HEK293 (cell line): ENCODE data around the gene ANKZF1.
A peak's percentile ranks its signal among the peaks of the same experiment; 100 is the strongest.
"Not testable (repeated sequence)": the region's sequence is repeated elsewhere in the genome, so short reads cannot be mapped to it uniquely, and the experiment has no call there.

ENCODE experiments used
- CTCF ChIA-PET: fragments of 350-600 bp; formaldehyde crosslinking; extraction: SDS; loops from one replicate; lab custom pipeline; 2021; ENCODE audit warnings: antibody characterized with exemption; lab: Yijun Ruan, JAX
- POLR2A ChIA-PET: fragments of 300-600 bp; formaldehyde crosslinking; extraction: SDS; loops from one replicate; lab custom pipeline; 2020; ENCODE audit warnings: antibody characterized with exemption, inconsistent platforms; lab: Yijun Ruan, JAX
- H3K27ac ChIP-seq: fragments of 200-500 bp; sonication (Bioruptor generic); 2 replicates; pipeline ENCODE4 v1.5.1; 2014; ENCODE audit warnings: low read depth, low read length, control low read depth, inconsistent platforms; ENCODE audit errors: extremely low read depth
- H3K36me3 ChIP-seq, 2 experiments: fragments of 200-500 bp in 1 of 2; sonication (Bioruptor generic) in 1 of 2; 1 replicate in 1 of 2; 2 replicates in 1 of 2; pipeline ENCODE4 v1.5.1; 2014 to 2017; ENCODE audit warnings: inconsistent platforms in 2 of 2, low read length in 2 of 2; ENCODE audit not compliant: control insufficient read depth in 2 of 2, insufficient read depth in 1 of 2
- H3K4me1 ChIP-seq: fragments of 200-500 bp; sonication (Bioruptor generic); 2 replicates; pipeline ENCODE4 v1.5.1; 2014; ENCODE audit warnings: mild to moderate bottlenecking, low read length, inconsistent platforms; ENCODE audit not compliant: control insufficient read depth, insufficient read depth
- H3K4me3 ChIP-seq: 2 replicates; pipeline ENCODE4 v1.5.1; 2011; ENCODE audit warnings: low read depth, mild to moderate bottlenecking, control low read depth, low read length, moderate library complexity
- H3K9me3 ChIP-seq: fragments of 200-500 bp; sonication (Bioruptor generic); 2 replicates; pipeline ENCODE4 v1.5.1; 2014; ENCODE audit warnings: low read depth, low read length, inconsistent platforms; ENCODE audit not compliant: control insufficient read depth, insufficient read depth
- PRDM1 ChIP-seq: fragments of 450-650 bp; formaldehyde crosslinking; IDR thresholded peaks from 2 replicates; pipeline ENCODE4; 2016; ENCODE audit warnings: missing biosample characterization, missing genetic modification characterization
- ZBTB17 ChIP-seq: fragments of 450-650 bp; formaldehyde crosslinking; IDR thresholded peaks from 2 replicates; pipeline ENCODE4 v1.5.1; 2016; ENCODE audit warnings: missing biosample characterization, missing genetic modification characterization
- ZBTB20 ChIP-seq: fragments of 450-650 bp; formaldehyde crosslinking; IDR thresholded peaks from 2 replicates; pipeline ENCODE4 v1.5.1; 2016; ENCODE audit warnings: missing biosample characterization, missing genetic modification characterization
- ZBTB21 ChIP-seq: fragments of 450-650 bp; formaldehyde crosslinking; IDR thresholded peaks from 2 replicates; pipeline ENCODE4 v1.5.1; 2017; ENCODE audit warnings: missing biosample characterization, missing genetic modification characterization
- ZIC2 ChIP-seq: fragments of 450-650 bp; formaldehyde crosslinking; IDR thresholded peaks from 2 replicates; pipeline ENCODE4 v1.5.1; 2016; ENCODE audit warnings: missing biosample characterization, missing genetic modification characterization
- ZNF114 ChIP-seq: fragments of 450-650 bp; formaldehyde crosslinking; IDR thresholded peaks from 2 replicates; pipeline ENCODE4 v1.5.0; 2017; ENCODE audit warnings: missing biosample characterization, missing genetic modification characterization
- ZNF266 ChIP-seq: fragments of 450-650 bp; formaldehyde crosslinking; IDR thresholded peaks from 2 replicates; pipeline ENCODE4 v1.5.1; 2016; ENCODE audit warnings: missing biosample characterization, missing genetic modification characterization, low read depth
- ZNF335 ChIP-seq: fragments of 450-650 bp; formaldehyde crosslinking; conservative IDR thresholded peaks from 2 replicates; pipeline ENCODE4 v1.5.1; 2016; ENCODE audit warnings: missing biosample characterization, missing genetic modification characterization
- ZNF341 ChIP-seq: fragments of 450-650 bp; formaldehyde crosslinking; IDR thresholded peaks from 2 replicates; pipeline ENCODE4; 2016; ENCODE audit warnings: low read depth, missing biosample characterization, missing genetic modification characterization
- ZNF394 ChIP-seq: fragments of 450-650 bp; formaldehyde crosslinking; IDR thresholded peaks from 2 replicates; pipeline ENCODE4 v1.5.1; 2016; ENCODE audit warnings: missing biosample characterization, missing genetic modification characterization, mild to moderate bottlenecking, moderate library complexity, borderline replicate concordance
- ZNF510 ChIP-seq: fragments of 450-650 bp; formaldehyde crosslinking; IDR thresholded peaks from 2 replicates; pipeline ENCODE4 v1.5.1; 2018; ENCODE audit warnings: mild to moderate bottlenecking, missing genetic modification characterization, missing biosample characterization; ENCODE audit not compliant: insufficient replicate concordance
- ZNF610 ChIP-seq: fragments of 450-650 bp; formaldehyde crosslinking; IDR thresholded peaks from 2 replicates; pipeline ENCODE4 v1.5.1; 2016; ENCODE audit warnings: missing biosample characterization, missing genetic modification characterization, borderline replicate concordance
- ZNF621 ChIP-seq: fragments of 450-650 bp; formaldehyde crosslinking; IDR thresholded peaks from 2 replicates; pipeline ENCODE4 v1.5.1; 2017; ENCODE audit warnings: missing biosample characterization, missing genetic modification characterization
- ZNF623 ChIP-seq: fragments of 450-650 bp; formaldehyde crosslinking; IDR thresholded peaks from 2 replicates; pipeline ENCODE4 v1.5.1; 2016; ENCODE audit warnings: missing biosample characterization, missing genetic modification characterization
- ZNF747 ChIP-seq: fragments of 450-650 bp; formaldehyde crosslinking; IDR thresholded peaks from 2 replicates; pipeline ENCODE4 v1.5.1; 2016; ENCODE audit warnings: missing biosample characterization, missing genetic modification characterization
- TF ChIP-seq, protein P1 (sequence below): fragments of 450-650 bp; IDR thresholded peaks from 2 replicates; pipeline ENCODE4 v1.5.1; 2018; ENCODE audit warnings: missing biosample characterization, missing genetic modification characterization
- TF ChIP-seq, protein P2 (sequence below): fragments of 450-650 bp; formaldehyde crosslinking; IDR thresholded peaks from 2 replicates; pipeline ENCODE4; 2016; ENCODE audit warnings: missing biosample characterization, missing genetic modification characterization
- TF ChIP-seq, protein P3 (sequence below): fragments of 450-650 bp; formaldehyde crosslinking; IDR thresholded peaks from 2 replicates; pipeline ENCODE4 v1.5.1; 2017; ENCODE audit warnings: missing biosample characterization, missing genetic modification characterization
- TF ChIP-seq, protein P4 (sequence below): fragments of 450-650 bp; formaldehyde crosslinking; conservative IDR thresholded peaks from 2 replicates; pipeline ENCODE4 v1.5.1; 2016; ENCODE audit warnings: low read depth, missing biosample characterization, missing genetic modification characterization
- TF ChIP-seq, protein P5 (sequence below): fragments of 450-650 bp; formaldehyde crosslinking; IDR thresholded peaks from 2 replicates; pipeline ENCODE4 v1.5.1; 2016; ENCODE audit warnings: missing biosample characterization, missing genetic modification characterization

ANKZF1 gene

DNA sequence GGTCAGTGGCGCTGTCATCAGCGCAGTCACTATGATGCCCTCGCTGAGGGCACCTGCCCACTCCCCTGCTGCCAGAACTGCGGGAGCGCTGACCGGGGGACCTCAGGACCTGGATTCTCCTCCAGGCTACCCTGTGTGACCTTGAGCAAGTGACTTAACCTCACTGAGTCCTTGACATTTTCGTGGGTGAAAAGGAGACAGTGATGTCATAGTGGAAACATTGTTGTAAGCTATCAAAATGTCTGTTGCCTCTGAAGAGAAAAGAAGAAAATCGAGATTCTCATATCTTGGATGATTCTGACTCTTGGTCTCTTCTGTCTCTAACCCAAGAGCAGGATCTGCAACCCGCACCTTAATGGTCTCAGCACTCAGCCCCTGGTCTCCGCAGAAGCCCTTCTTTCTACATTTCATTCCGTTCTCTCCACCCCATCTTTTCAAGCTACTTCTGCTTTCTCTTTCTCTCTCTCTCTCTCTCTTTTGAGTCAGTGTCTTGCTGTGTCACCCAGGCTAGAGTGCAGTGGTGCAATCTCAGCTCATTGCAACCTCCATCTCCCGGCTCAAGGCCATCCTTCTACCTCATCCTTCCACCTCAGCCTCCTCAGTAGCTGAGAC, 25.1 kb downstream of the ANKZF1 start (continued):
- no peak for TF ChIP-seq ZNF610 (tag by site-specific recombination)
- TF ChIP-seq ZNF341 (tag by site-specific recombination): no peak
- TF ChIP-seq ZNF747: no peak
- TF ChIP-seq, protein P1, sequence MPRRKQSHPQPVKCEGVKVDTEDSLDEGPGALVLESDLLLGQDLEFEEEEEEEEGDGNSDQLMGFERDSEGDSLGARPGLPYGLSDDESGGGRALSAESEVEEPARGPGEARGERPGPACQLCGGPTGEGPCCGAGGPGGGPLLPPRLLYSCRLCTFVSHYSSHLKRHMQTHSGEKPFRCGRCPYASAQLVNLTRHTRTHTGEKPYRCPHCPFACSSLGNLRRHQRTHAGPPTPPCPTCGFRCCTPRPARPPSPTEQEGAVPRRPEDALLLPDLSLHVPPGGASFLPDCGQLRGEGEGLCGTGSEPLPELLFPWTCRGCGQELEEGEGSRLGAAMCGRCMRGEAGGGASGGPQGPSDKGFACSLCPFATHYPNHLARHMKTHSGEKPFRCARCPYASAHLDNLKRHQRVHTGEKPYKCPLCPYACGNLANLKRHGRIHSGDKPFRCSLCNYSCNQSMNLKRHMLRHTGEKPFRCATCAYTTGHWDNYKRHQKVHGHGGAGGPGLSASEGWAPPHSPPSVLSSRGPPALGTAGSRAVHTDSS (tag by site-specific recombination): no peak
- no peak for TF ChIP-seq ZNF621 (tag by site-specific recombination)
- peak; percentile 43; the same call in 1 of the 2 replicates for TF ChIP-seq ZBTB17 (tag by site-specific recombination)
- TF ChIP-seq, protein P2, sequence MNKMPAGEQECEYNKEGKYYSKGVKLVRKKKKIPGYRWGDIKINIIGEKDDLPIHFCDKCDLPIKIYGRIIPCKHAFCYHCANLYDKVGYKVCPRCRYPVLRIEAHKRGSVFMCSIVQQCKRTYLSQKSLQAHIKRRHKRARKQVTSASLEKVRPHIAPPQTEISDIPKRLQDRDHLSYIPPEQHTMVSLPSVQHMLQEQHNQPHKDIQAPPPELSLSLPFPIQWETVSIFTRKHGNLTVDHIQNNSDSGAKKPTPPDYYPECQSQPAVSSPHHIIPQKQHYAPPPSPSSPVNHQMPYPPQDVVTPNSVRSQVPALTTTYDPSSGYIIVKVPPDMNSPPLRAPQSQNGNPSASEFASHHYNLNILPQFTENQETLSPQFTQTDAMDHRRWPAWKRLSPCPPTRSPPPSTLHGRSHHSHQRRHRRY: no peak
- TF ChIP-seq ZNF510 (tag by site-specific recombination): no peak
- TF ChIP-seq, protein P3, sequence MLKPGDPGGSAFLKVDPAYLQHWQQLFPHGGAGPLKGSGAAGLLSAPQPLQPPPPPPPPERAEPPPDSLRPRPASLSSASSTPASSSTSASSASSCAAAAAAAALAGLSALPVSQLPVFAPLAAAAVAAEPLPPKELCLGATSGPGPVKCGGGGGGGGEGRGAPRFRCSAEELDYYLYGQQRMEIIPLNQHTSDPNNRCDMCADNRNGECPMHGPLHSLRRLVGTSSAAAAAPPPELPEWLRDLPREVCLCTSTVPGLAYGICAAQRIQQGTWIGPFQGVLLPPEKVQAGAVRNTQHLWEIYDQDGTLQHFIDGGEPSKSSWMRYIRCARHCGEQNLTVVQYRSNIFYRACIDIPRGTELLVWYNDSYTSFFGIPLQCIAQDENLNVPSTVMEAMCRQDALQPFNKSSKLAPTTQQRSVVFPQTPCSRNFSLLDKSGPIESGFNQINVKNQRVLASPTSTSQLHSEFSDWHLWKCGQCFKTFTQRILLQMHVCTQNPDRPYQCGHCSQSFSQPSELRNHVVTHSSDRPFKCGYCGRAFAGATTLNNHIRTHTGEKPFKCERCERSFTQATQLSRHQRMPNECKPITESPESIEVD (tag by site-specific recombination): no peak
- TF ChIP-seq ZBTB21 (tag by site-specific recombination): 0 out of 2 replicates have a peak, but pooled peaks have one; percentile 29
- TF ChIP-seq ZBTB20 (tag by site-specific recombination): 0 out of 2 replicates have a peak, but pooled peaks have one; percentile 1
- TF ChIP-seq ZIC2 (tag by site-specific recombination): peak; percentile 80; the same call in 1 of the 2 replicates
- no peak for TF ChIP-seq ZNF114 (tag by site-specific recombination)
- no peak for TF ChIP-seq ZNF335 (tag by site-specific recombination)
- TF ChIP-seq PRDM1 (tag by site-specific recombination): peak; percentile 86
- TF ChIP-seq ZNF623 (tag by site-specific recombination): no peak

DNA sequence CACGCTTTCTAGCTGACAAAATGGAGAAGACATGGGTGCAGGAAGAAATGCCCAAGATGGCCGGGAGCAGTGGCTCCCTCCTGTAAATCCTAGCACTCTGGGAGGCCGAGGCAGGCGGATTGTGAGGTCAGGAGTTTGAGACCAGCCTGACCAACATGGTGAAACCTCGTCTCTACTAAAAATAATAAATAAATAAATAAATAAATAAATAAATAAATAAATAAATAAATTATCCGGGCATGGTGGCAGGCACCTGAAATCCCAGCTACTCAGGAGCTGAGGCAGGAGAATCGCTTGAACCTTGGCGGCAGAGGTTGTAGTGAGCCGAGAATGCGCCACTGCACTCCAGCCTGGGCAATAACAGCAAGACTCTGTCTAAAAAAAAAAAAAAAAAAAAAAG, 29.3 kb downstream of the ANKZF1 start:
- POLR2A ChIA-PET: interaction anchor here (0.7 kb wide), 1 partner anchor 17 kb away, joined by 3 read pairs; no protein-coding TSS in a partner anchor
- H3K4me1 ChIP-seq, H3K27ac ChIP-seq, H3K4me3 ChIP-seq, H3K9me3 ChIP-seq, H3K36me3 ChIP-seq: not testable (repeated sequence)
- CTCF ChIA-PET: interaction anchor here (0.6 to 1.6 kb wide), 6 partner anchors 18 to 1003 kb away, joined by 3 to 12 read pairs (median 3); no protein-coding TSS in a partner anchor
- TF ChIP-seq ZNF266 (tag by site-specific recombination) (0 out of 2 replicates have a peak, but pooled peaks have one; percentile 18), ZNF394 (tag by site-specific recombination) (peak; percentile 84; the same call in 1 of the 2 replicates)
- TF ChIP-seq, protein P4, sequence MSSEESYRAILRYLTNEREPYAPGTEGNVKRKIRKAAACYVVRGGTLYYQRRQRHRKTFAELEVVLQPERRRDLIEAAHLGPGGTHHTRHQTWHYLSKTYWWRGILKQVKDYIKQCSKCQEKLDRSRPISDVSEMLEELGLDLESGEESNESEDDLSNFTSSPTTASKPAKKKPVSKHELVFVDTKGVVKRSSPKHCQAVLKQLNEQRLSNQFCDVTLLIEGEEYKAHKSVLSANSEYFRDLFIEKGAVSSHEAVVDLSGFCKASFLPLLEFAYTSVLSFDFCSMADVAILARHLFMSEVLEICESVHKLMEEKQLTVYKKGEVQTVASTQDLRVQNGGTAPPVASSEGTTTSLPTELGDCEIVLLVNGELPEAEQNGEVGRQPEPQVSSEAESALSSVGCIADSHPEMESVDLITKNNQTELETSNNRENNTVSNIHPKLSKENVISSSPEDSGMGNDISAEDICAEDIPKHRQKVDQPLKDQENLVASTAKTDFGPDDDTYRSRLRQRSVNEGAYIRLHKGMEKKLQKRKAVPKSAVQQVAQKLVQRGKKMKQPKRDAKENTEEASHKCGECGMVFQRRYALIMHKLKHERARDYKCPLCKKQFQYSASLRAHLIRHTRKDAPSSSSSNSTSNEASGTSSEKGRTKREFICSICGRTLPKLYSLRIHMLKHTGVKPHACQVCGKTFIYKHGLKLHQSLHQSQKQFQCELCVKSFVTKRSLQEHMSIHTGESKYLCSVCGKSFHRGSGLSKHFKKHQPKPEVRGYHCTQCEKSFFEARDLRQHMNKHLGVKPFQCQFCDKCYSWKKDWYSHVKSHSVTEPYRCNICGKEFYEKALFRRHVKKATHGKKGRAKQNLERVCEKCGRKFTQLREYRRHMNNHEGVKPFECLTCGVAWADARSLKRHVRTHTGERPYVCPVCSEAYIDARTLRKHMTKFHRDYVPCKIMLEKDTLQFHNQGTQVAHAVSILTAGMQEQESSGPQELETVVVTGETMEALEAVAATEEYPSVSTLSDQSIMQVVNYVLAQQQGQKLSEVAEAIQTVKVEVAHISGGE (tag by site-specific recombination): peak; percentile 63
- TF ChIP-seq, protein P5, sequence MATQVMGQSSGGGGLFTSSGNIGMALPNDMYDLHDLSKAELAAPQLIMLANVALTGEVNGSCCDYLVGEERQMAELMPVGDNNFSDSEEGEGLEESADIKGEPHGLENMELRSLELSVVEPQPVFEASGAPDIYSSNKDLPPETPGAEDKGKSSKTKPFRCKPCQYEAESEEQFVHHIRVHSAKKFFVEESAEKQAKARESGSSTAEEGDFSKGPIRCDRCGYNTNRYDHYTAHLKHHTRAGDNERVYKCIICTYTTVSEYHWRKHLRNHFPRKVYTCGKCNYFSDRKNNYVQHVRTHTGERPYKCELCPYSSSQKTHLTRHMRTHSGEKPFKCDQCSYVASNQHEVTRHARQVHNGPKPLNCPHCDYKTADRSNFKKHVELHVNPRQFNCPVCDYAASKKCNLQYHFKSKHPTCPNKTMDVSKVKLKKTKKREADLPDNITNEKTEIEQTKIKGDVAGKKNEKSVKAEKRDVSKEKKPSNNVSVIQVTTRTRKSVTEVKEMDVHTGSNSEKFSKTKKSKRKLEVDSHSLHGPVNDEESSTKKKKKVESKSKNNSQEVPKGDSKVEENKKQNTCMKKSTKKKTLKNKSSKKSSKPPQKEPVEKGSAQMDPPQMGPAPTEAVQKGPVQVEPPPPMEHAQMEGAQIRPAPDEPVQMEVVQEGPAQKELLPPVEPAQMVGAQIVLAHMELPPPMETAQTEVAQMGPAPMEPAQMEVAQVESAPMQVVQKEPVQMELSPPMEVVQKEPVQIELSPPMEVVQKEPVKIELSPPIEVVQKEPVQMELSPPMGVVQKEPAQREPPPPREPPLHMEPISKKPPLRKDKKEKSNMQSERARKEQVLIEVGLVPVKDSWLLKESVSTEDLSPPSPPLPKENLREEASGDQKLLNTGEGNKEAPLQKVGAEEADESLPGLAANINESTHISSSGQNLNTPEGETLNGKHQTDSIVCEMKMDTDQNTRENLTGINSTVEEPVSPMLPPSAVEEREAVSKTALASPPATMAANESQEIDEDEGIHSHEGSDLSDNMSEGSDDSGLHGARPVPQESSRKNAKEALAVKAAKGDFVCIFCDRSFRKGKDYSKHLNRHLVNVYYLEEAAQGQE (tag by site-specific recombination): 0 out of 2 replicates have a peak, but pooled peaks have one; percentile 24
